Uterus (tissue), 4 donors: ENCODE results near the gene ZDHHC6. TPM values are rescaled to one million over a fixed set of nuclear protein-coding genes. Genes with fewer than 3 reads are reported as not detected.

Experiments
- DNase-seq, 2 donors: peaks; one replicate each; pipeline ENCODE4 v3.0.0-alpha.2; 2019 to 2020
- H3K27ac ChIP-seq, 2 donors: fragments of 200-600 bp; sonication (generic); 1 replicate in 1 of 2; 2 replicates in 1 of 2; pipeline ENCODE4 v1.5.1; 2016 to 2018
- H3K27me3 ChIP-seq, 2 donors: fragments of 200-600 bp; sonication (generic); one replicate each; pipeline ENCODE4 v1.5.1; 2018 to 2019; ENCODE audit warnings: control low read depth in 1 of 2
- H3K36me3 ChIP-seq, 2 donors: fragments of 200-600 bp; sonication (generic); one replicate each; pipeline ENCODE4 v1.5.1; 2019; ENCODE audit warnings: control low read depth in 1 of 2
- H3K4me1 ChIP-seq, 2 donors: fragments of 200-600 bp; sonication (generic); one replicate each; pipeline ENCODE4 v1.5.1; 2018 to 2019; ENCODE audit warnings: control low read depth in 1 of 2
- H3K4me3 ChIP-seq, 2 donors: fragments of 200-600 bp; sonication (generic); 1 replicate in 1 of 2; 2 replicates in 1 of 2; pipeline ENCODE4 v1.5.1; 2018 to 2019; ENCODE audit warnings: mild to moderate bottlenecking in 1 of 2
- H3K9me3 ChIP-seq, 2 donors: fragments of 200-600 bp; sonication (generic); one replicate each; pipeline ENCODE4 v1.5.1; 2019; ENCODE audit warnings: control low read depth in 1 of 2
- CTCF ChIP-seq, 4 experiments: fragments of 200-600 bp in 2 of 4; fragments of 450-650 bp in 2 of 4; sonication (generic) in 2 of 4; IDR thresholded peaks; one replicate each; pipeline ENCODE4 v1.5.1; 2016 to 2019; ENCODE audit warnings: antibody characterized with exemption in 4 of 4, mild to moderate bottlenecking in 2 of 4, moderate library complexity in 1 of 4
- POLR2A ChIP-seq, 2 donors: fragments of 450-650 bp; IDR thresholded peaks; one replicate each; pipeline ENCODE4 v1.6.1; 2016; ENCODE audit warnings: antibody characterized with exemption in 2 of 2, mild to moderate bottlenecking in 1 of 2, moderate library complexity in 1 of 2
- intact Hi-C: fragments of 100-400 bp; cut with DNase I; formaldehyde crosslinking; loops from one replicate; pipeline ENCODE4 v1.15.1; 2023; ENCODE audit warnings: low total_unique reads
- total RNA-seq, 4 donors: library from RNA; depleted of rRNA in 3 of 4; stranded (reverse); fragments of >200 nt in 3 of 4; gene quantifications; one replicate each; pipeline versions ENCODE4 v1.1.0 to v1.2.4, GENCODE V29; 2014 to 2023
- donor health status: DM: yes; HTN: yes; CAD: no.

ZDHHC6 gene
- total RNA-seq, 4 donors from 2014 or later = 22.9 to 89.7 (median 39.9) TPM

- Histone ChIP-seq H3K36me3 (no peaks in the 10 kb centered on the region), H3K4me3 (no peak overlapping the region), H3K4me1 (no peaks in the 10 kb centered on the region), H3K27ac (no peak overlapping the region), H3K27me3 (no peaks in the 10 kb centered on the region), H3K9me3 (no peaks in the 10 kb centered on the region)
- intact Hi-C loops = no loop called here
- no peak for DNase-seq
- no peak for TF ChIP-seq POLR2A (IDR thresholded peaks at IDR 0.05)
- TF ChIP-seq CTCF (IDR thresholded peaks at IDR 0.05) = no peak
Measured at GRCh38 chr10:112454910-112455779, 8.4 kb upstream of the ZDHHC6 start.

GRCh38 chr10:112448888-112449287 is 2.2 kb upstream of the ZDHHC6 start:
- H3K27me3 ChIP-seq = no peaks in the 10 kb centered on the region
- no peaks in the 10 kb centered on the region for H3K4me1 ChIP-seq
- H3K9me3 ChIP-seq = no peaks in the 10 kb centered on the region
- no peaks in the 10 kb centered on the region for H3K36me3 ChIP-seq
- no peak for DNase-seq
- no peak overlapping the region for H3K27ac ChIP-seq
- TF ChIP-seq CTCF (IDR thresholded peaks at IDR 0.05) (no peak), POLR2A (IDR thresholded peaks at IDR 0.05) (no peak)
- intact Hi-C loops = no loop called here
- no peak overlapping the region for H3K4me3 ChIP-seq

- no peak for DNase-seq
- H3K9me3 ChIP-seq = no peaks in the 10 kb centered on the region
- TF ChIP-seq CTCF (IDR thresholded peaks at IDR 0.05) (no peak), POLR2A (IDR thresholded peaks at IDR 0.05) (no peak)
- intact Hi-C loops = no loop called here
- H3K27ac ChIP-seq = peak overlapping the region; percentile 90
- H3K4me3 ChIP-seq = peak overlapping the region; percentile 55 to 99
- H3K36me3 ChIP-seq = no peaks in the 10 kb centered on the region
- H3K27me3 ChIP-seq = no peaks in the 10 kb centered on the region
- H3K4me1 ChIP-seq = no peaks in the 10 kb centered on the region
Measured at GRCh38 chr10:112447620-112447928, 860 bp upstream of the ZDHHC6 start.

- Histone ChIP-seq H3K36me3 (no peaks in the 10 kb centered on the region), H3K27me3 (no peaks in the 10 kb centered on the region), H3K27ac (peak overlapping the region; percentile 90), H3K9me3 (no peaks in the 10 kb centered on the region), H3K4me1 (no peaks in the 10 kb centered on the region), H3K4me3 (peak overlapping the region; percentile 55 to 99)
- DNase-seq = no peak
- intact Hi-C loops = no loop called here
- no peak for TF ChIP-seq CTCF (IDR thresholded peaks at IDR 0.05)
- no peak for TF ChIP-seq POLR2A (IDR thresholded peaks at IDR 0.05)
Measured at GRCh38 chr10:112446055-112446854, 459 bp downstream of the ZDHHC6 start.

- no peaks in the 10 kb centered on the region for H3K27me3 ChIP-seq
- no peak for DNase-seq
- no peak overlapping the region for H3K27ac ChIP-seq
- TF ChIP-seq POLR2A (IDR thresholded peaks at IDR 0.05) = no peak
- no peak for TF ChIP-seq CTCF (IDR thresholded peaks at IDR 0.05)
- H3K36me3 ChIP-seq = no peaks in the 10 kb centered on the region
- no peak overlapping the region for H3K4me3 ChIP-seq
- H3K9me3 ChIP-seq = no peaks in the 10 kb centered on the region
- H3K4me1 ChIP-seq = no peaks in the 10 kb centered on the region
- intact Hi-C loops = no loop called here
Measured at GRCh38 chr10:112442063-112442462, 4.7 kb downstream of the ZDHHC6 start.
